ENCODE results near the gene NOTUM. TPM values are rescaled to one million over a fixed set of nuclear protein-coding genes. Genes with fewer than 3 reads are reported as not detected.
A peak's percentile ranks its signal among the peaks of the same experiment; 100 is the strongest.

NOTUM gene
- polyA plus RNA-seq, 2 of the 4 experiments (the other 2 are of a cell fraction), result 0.06 to 0.92 TPM

DNA sequence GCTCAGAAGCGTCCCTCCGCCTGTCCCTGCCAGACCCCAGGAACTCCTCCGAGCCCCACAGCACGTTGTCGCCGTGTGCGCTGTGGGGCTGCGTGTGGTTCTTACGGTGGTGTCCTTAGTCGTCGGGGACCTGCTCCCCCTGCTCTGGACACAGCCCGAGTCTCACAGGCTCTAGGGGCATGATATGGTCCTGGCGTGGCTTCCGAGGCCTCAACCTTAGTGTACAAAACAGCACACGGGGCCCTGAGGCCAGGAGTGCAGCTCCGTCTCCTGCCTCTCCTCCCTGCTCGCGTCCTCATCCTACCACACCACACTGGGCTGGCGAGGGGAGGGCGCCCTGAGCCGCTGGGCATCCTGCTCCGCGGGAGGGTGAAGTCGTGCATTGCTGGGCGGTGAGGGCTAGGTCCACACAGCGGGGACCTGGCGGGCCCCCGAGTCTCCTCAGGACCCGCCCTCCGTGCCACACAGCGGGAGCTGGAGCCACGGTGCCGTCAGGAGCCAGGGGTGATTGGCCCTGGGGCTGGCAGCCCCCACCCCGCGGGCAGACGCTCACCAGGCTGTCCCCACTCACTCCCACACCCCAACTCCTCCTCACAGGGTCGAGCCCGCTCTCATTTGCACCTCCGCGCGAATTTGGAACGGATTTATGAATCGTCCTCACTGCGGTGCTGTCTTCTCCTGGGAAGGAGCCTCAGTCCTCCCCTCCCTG lies 32.3 kb downstream of the NOTUM start:
- H3K4me2 ChIP-seq, result peak overlapping the region; percentile 83
- WGBS (ENCODE audit: missing lambda C conversion rate), result 35% methylated on average over 42 of the region's 44 CpGs
- ChIA-PET POLR2A (interaction anchor here (1.2 kb wide), 2 partner anchors 7 to 16 kb away, joined by 3 to 6 read pairs; no protein-coding TSS in a partner anchor), CTCF (interaction anchor here (0.6 to 12.8 kb wide), 24 partner anchors 9 to 194 kb away, joined by 3 to 99 read pairs (median 7); partner anchors contain the start of genes ALYREF, CENPX, NOTUM and NPB)
- TF ChIP-seq KDM1A (IDR thresholded peaks at IDR 0.05; ENCODE audit: low read depth) (no peak), CEBPB (IDR thresholded peaks at IDR 0.05) (no peak), HEYL (CRISPR knock-in tag; IDR thresholded peaks at IDR 0.05) (no peak), POLR2AphosphoS2 (conservative IDR thresholded peaks at IDR 0.05; ENCODE audit: low read length) (0 out of 2 replicates have a peak, but pooled peaks have one; percentile 45), POLR2A (IDR thresholded peaks at IDR 0.05; ENCODE audit: low read length) (0 out of 2 replicates have a peak, but pooled peaks have one; percentile 5)
- TF ChIP-seq, protein P1, sequence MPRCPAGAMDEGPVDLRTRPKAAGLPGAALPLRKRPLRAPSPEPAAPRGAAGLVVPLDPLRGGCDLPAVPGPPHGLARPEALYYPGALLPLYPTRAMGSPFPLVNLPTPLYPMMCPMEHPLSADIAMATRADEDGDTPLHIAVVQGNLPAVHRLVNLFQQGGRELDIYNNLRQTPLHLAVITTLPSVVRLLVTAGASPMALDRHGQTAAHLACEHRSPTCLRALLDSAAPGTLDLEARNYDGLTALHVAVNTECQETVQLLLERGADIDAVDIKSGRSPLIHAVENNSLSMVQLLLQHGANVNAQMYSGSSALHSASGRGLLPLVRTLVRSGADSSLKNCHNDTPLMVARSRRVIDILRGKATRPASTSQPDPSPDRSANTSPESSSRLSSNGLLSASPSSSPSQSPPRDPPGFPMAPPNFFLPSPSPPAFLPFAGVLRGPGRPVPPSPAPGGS (IDR thresholded peaks at IDR 0.05), result 0 out of 3 replicates have a peak, but pooled peaks have one; percentile 2
- TF ChIP-seq, protein P2, sequence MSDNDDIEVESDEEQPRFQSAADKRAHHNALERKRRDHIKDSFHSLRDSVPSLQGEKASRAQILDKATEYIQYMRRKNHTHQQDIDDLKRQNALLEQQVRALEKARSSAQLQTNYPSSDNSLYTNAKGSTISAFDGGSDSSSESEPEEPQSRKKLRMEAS (IDR thresholded peaks at IDR 0.05), result 0 out of 2 replicates have a peak, but pooled peaks have one; percentile 3
- no peaks in the 10 kb centered on the region for H3K9me3 ChIP-seq
- peak overlapping the region; percentile 96 to 98 for H3K27ac ChIP-seq
- FAIRE-seq (no peak), DNase-seq (ENCODE audit: low read depth in 1 of 2, low spot score in 1 of 2) (no peak), ATAC-seq (peak; percentile 1 to 6; a peak in 3 of 6 replicates)
- H3K4me1 ChIP-seq, result peaks cover 34% of the 10 kb centered on the region
- peak overlapping the region; percentile 90 for H3K4me3 ChIP-seq

DNA sequence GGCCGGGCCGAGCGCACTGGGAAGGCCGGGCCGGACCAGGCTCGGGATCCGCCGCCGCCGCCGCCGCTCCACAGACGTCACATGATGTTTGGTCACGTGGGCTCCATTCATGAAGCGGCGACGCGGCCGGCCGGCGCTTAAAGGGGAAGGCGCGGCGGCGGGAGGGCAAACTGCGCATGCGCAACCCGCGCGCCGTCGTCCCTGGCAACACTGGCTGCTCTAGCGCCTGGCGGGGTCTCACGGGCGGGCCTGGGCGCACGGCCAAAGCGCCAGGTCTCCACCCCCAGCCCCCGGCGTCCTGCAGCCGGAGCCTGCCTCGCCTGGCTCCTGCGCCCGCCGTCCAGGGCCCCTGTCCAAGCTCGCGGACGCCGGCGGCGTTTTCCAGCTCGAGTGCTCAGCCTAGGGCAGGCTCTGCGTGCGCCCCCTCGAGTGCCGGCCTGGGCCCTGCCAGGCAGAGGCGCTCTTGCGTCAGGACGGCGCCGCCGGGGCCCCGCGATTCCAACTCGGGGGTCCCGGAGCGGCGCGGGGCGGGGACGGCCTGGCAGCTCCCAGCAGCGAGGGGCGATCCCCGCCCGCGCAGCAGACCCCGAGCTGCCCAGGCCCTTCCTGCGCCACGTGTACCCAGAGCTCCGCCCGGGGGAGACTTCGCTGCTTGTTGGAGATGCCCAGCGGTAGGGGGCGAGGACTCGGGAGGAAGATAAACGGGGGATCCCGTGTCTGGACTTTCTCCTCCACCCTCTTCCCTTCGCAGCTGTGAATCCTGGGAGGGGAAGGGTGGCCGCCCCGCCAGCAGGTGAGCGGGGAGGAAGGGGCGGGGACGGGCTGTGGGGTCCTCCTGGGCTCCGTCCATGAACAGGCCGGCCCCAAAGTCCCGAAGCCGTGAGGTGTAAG lies 33.1 kb downstream of the NOTUM start, which contains the start of gene MAFG:
MAFG (minus strand) TSS at position 83 of the 891 bp plus-strand sequence. CDS start 4,550 bp downstream, outside the sequence.
- DNase-seq (ENCODE audit: low read depth in 1 of 2, low spot score in 1 of 2), result peak; percentile 96 to 98
- peak within 1 kb of the TSS; percentile 96 to 98 for H3K27ac ChIP-seq
- H3K4me1 ChIP-seq, result peaks cover 36% of the 10 kb centered on the region
- ChIA-PET CTCF (interaction anchor here (0.5 to 12.8 kb wide), 24 partner anchors 9 to 627 kb away, joined by 3 to 99 read pairs (median 7); partner anchors contain the start of genes ALYREF, CENPX, NOTUM and NPB), POLR2A (interaction anchor here (0.8 to 1.2 kb wide), 5 partner anchors 8 to 103 kb away, joined by 3 to 6 read pairs (median 3); partner anchors contain the start of genes CENPX and LRRC45)
- H3K4me2 ChIP-seq, result peak within 1 kb of the TSS; percentile 96
- WGBS (ENCODE audit: missing lambda C conversion rate), result under 1% methylated on average over 29 of the region's 98 CpGs
- FAIRE-seq, result no peak
- ATAC-seq, result peak; percentile 20 to 40
- no peaks in the 10 kb centered on the region for H3K9me3 ChIP-seq
- H3K4me3 ChIP-seq, result peak within 1 kb of the TSS; percentile 90
- TF ChIP-seq EP300 (IDR thresholded peaks at IDR 0.05), result no peak
- TF ChIP-seq CHD2 (IDR thresholded peaks at IDR 0.05; ENCODE audit: low read length, partially characterized antibody), result no peak
- TF ChIP-seq KDM5A (IDR thresholded peaks at IDR 0.05), result 0 out of 2 replicates have a peak, but pooled peaks have one; percentile 19
- TF ChIP-seq, protein P3, sequence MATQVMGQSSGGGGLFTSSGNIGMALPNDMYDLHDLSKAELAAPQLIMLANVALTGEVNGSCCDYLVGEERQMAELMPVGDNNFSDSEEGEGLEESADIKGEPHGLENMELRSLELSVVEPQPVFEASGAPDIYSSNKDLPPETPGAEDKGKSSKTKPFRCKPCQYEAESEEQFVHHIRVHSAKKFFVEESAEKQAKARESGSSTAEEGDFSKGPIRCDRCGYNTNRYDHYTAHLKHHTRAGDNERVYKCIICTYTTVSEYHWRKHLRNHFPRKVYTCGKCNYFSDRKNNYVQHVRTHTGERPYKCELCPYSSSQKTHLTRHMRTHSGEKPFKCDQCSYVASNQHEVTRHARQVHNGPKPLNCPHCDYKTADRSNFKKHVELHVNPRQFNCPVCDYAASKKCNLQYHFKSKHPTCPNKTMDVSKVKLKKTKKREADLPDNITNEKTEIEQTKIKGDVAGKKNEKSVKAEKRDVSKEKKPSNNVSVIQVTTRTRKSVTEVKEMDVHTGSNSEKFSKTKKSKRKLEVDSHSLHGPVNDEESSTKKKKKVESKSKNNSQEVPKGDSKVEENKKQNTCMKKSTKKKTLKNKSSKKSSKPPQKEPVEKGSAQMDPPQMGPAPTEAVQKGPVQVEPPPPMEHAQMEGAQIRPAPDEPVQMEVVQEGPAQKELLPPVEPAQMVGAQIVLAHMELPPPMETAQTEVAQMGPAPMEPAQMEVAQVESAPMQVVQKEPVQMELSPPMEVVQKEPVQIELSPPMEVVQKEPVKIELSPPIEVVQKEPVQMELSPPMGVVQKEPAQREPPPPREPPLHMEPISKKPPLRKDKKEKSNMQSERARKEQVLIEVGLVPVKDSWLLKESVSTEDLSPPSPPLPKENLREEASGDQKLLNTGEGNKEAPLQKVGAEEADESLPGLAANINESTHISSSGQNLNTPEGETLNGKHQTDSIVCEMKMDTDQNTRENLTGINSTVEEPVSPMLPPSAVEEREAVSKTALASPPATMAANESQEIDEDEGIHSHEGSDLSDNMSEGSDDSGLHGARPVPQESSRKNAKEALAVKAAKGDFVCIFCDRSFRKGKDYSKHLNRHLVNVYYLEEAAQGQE (IDR thresholded peaks at IDR 0.05), result no peak
- TF ChIP-seq, protein P4, sequence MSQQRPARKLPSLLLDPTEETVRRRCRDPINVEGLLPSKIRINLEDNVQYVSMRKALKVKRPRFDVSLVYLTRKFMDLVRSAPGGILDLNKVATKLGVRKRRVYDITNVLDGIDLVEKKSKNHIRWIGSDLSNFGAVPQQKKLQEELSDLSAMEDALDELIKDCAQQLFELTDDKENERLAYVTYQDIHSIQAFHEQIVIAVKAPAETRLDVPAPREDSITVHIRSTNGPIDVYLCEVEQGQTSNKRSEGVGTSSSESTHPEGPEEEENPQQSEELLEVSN (IDR thresholded peaks at IDR 0.05; ENCODE audit: borderline replicate concordance, low read depth), result peak; percentile 32; the same call in 1 of the 2 replicates
- TF ChIP-seq HOXB5 (CRISPR knock-in tag; IDR thresholded peaks at IDR 0.05), result 0 out of 2 replicates have a peak, but pooled peaks have one; percentile 71
- no peak for TF ChIP-seq ZFP36 (IDR thresholded peaks at IDR 0.05; ENCODE audit: borderline replicate concordance, partially characterized antibody)
- TF ChIP-seq, protein P5, sequence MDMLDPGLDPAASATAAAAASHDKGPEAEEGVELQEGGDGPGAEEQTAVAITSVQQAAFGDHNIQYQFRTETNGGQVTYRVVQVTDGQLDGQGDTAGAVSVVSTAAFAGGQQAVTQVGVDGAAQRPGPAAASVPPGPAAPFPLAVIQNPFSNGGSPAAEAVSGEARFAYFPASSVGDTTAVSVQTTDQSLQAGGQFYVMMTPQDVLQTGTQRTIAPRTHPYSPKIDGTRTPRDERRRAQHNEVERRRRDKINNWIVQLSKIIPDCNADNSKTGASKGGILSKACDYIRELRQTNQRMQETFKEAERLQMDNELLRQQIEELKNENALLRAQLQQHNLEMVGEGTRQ (IDR thresholded peaks at IDR 0.05), result peak; percentile 99
- TF ChIP-seq SMC3 (IDR thresholded peaks at IDR 0.05), result peak; percentile 54
- TF ChIP-seq, protein P6, sequence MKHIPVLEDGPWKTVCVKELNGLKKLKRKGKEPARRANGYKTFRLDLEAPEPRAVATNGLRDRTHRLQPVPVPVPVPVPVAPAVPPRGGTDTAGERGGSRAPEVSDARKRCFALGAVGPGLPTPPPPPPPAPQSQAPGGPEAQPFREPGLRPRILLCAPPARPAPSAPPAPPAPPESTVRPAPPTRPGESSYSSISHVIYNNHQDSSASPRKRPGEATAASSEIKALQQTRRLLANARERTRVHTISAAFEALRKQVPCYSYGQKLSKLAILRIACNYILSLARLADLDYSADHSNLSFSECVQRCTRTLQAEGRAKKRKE (CRISPR knock-in tag; IDR thresholded peaks at IDR 0.05; ENCODE audit: low read depth), result no peak
- peak; percentile 33 for TF ChIP-seq POLR2A (IDR thresholded peaks at IDR 0.05; ENCODE audit: low read length)
- TF ChIP-seq, protein P7, sequence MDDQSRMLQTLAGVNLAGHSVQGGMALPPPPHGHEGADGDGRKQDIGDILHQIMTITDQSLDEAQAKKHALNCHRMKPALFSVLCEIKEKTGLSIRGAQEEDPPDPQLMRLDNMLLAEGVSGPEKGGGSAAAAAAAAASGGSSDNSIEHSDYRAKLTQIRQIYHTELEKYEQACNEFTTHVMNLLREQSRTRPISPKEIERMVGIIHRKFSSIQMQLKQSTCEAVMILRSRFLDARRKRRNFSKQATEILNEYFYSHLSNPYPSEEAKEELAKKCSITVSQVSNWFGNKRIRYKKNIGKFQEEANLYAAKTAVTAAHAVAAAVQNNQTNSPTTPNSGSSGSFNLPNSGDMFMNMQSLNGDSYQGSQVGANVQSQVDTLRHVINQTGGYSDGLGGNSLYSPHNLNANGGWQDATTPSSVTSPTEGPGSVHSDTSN (IDR thresholded peaks at IDR 0.05), result peak; percentile 50
- TF ChIP-seq, protein P1 (IDR thresholded peaks at IDR 0.05), result 0 out of 3 replicates have a peak, but pooled peaks have one; percentile 43
- TF ChIP-seq CHD4 (IDR thresholded peaks at IDR 0.05; ENCODE audit: borderline replicate concordance), result no peak
- TF ChIP-seq PHF8 (IDR thresholded peaks at IDR 0.05; ENCODE audit: borderline replicate concordance, low read depth), result peak; percentile 70
- peak; percentile 42; the same call in 1 of the 2 replicates for TF ChIP-seq RNF2 (IDR thresholded peaks at IDR 0.05; ENCODE audit: borderline replicate concordance, low read depth)
